NAMALWA (cell line): ENCODE results near the gene ANKRD31.
"Not testable (repeated sequence)": the region's sequence is repeated elsewhere in the genome, so short reads cannot be mapped to it uniquely, and the experiment has no call there.

ENCODE experiments used
- DNase-seq: peaks from one replicate; pipeline ENCODE4 v3.0.0-alpha.2; 2015; ENCODE audit warnings: low spot score

ANKRD31 gene

DNA sequence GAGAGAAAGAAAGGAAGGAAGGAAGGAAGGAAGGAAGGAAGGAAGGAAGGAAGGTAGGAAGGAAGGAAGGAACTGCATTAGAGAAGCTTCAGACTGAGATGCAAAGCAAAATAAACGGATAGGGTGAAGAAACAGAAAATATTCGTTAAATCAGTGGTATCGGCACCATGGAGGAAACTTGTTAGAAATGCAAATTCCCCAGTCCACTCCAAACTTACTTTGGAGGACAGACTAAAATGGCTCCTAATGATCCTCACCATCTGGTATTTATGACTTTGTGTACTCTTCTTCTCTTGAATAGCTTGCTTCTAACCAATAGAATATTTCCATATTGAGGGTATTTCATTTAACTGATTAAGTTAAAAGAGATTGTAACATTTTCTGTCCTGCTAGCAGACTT is 96.4 kb downstream of the ANKRD31 start:
- no peak for DNase-seq

DNA sequence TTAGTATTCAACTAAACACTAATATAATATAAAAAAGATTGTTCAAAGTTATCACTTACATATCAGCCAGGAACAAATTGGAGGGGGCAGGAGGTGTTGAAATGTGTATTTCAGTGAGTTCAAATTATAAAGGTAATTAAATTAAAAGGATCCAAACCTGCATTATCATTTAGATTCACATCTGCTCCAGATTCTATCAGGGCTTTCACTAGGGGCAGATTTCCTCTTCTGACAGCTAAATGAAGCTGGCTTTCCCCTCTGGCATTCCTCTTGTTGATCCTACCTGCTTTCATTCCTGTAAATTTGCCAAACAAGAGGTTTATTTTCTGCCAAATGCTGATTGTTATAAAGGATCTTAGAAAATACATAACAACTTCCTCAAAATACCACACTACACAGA is 98.0 kb downstream of the ANKRD31 start:
- DNase-seq, result no peak

GRCh38 chr5:75130818-75131349 is 105.8 kb downstream of the ANKRD31 start:
- no peak for DNase-seq

- no peak for DNase-seq
Measured at GRCh38 chr5:75116856-75117255, 119.8 kb downstream of the ANKRD31 start.

- DNase-seq, result not testable (repeated sequence)
Measured at GRCh38 chr5:75114311-75114710, 122.4 kb downstream of the ANKRD31 start.

- no peak for DNase-seq
Measured at GRCh38 chr5:75113354-75114113, 123.1 kb downstream of the ANKRD31 start.

GRCh38 chr5:75108931-75109596 is 127.6 kb downstream of the ANKRD31 start:
- no peak for DNase-seq

GRCh38 chr5:75108515-75108914 is 128.2 kb downstream of the ANKRD31 start:
- no peak for DNase-seq

GRCh38 chr5:75095956-75096355 is 140.7 kb downstream of the ANKRD31 start:
- DNase-seq, result not testable (repeated sequence)

DNA sequence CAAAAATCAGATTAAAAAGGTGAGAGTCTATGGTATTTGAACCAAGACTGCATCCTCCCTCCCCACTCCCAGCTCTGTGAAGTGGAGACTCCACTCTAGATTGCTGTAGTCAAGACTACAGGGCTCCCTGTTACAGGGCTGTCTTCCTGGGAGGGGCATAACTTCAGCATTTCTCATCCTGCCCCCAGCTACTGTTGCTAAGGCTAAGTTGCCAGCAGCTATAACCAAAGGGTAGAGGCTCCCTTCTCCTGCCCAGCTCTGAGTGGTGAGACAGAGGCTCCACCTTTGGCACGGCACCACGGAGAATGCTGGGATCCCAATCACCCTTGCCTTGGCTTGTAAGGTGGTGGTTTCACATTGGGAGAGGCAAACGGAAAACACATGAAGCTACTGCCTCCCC is 145.1 kb downstream of the ANKRD31 start:
- DNase-seq, result no peak

DNA sequence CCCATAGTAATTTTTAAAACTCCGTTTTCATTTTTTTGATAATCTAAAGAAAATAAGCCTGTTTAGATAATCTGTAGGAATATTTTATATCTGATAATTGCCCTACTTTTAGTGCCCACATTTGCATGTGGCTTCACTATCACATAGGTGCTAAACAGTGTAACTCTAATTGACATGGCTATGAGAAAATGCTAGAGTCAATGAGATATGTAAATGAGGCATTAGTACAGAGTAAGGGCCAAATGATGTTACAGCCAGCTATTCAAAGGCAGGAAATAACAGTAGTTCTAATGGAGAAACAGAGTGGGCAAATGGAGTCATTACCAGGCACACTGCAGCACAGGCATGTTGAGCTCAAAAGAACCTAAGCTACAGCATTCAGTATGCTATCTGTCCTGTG is 147.0 kb downstream of the ANKRD31 start:
- no peak for DNase-seq

DNA sequence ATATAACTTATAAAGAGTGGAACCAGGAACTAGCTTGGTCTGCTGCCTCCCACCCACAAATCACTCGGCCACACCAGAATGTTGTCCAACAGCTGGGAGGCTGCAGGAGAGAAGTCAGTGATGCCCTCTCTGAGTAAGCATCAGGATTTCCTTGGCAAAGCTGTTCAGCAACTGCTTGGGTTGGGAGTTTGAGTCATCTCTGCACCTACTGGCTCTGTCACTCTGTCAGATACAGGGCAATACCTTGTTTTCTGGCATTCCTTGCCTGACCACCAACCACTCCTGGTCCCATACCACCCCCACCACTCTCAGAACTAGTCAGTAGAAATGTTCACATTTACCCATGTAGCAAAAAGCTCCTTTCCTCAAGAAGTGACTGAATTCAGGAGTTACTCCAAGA is 147.5 kb downstream of the ANKRD31 start:
- DNase-seq, result no peak

DNA sequence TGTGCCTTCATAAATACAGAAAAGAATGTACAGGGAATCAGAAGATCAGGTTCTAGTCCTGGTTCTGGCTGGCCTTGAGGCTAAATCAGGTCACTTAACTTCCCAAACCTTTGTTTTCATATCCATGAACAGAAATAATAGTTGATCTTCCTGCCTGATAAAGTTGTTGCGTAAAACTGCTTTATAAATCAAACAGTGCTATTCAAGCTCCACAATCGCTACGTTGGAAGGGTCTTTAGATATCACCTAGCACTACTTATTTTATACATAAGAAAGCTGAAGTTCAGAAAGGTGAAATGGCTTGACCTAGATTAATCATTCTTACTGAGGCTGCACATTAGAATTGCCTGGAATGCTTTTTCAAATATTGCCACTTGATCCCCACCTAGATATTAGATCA is 148.0 kb downstream of the ANKRD31 start:
- no peak for DNase-seq

DNA sequence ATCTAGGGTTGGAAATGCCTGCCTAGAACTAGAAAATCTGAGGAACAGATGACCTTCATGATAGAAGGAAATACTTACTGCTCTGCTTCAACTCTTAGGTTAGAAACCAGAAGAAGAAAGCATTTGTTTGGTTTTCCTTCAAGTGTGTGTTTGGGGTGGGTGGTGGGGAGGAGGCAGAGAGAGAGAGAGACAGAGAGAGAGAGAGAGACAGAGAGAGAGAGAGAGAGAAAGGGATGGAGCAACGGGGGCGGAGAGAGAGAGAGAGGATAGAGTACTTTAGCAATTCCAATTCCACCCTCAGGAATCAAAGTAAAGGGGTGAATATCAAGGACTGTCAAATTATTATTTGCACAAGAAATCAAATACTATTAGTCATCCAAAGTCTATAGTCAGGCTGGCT is 155.2 kb downstream of the ANKRD31 start:
- DNase-seq, result no peak

DNA sequence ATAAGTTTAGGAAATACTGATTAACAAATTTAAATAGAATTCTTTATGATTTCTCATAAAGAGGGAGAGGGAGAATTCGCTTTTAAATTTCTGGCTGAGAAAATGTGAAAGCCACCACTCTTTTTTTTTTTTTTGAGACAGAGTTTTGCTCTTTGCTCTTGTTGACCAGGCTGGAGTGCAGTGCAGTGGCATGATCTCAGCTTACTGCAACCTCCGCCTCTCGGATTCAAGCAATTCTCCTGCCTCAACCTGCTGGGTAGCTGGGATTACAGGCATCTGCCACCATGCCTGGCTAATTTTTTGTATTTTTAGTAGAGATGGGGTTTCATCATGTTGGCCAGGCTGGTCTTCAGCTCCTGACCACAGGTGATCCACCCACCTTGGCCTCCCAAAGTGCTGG is 157.3 kb downstream of the ANKRD31 start:
- not testable (repeated sequence) for DNase-seq

- DNase-seq, result no peak
Measured at GRCh38 chr5:75078027-75078426, 158.7 kb downstream of the ANKRD31 start.

DNA sequence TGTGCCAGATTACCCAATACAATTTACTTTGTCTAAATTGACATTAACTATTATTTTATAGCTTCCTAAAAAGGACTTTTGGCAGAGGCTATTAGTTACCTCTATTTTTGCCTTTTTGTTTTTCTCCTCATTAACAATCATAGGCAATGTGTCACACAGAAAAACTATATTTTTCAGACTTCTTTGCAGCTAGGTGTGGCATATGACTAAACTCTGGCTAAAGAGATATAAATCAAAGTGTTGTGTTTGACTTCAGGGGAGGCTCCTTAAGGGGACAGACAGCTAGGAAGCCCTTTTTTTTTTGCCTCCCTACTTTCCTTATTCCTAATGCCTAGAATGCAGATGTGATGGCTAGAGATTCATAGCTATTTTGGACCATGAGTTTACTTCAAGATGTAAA is 164.6 kb downstream of the ANKRD31 start:
- no peak for DNase-seq

DNA sequence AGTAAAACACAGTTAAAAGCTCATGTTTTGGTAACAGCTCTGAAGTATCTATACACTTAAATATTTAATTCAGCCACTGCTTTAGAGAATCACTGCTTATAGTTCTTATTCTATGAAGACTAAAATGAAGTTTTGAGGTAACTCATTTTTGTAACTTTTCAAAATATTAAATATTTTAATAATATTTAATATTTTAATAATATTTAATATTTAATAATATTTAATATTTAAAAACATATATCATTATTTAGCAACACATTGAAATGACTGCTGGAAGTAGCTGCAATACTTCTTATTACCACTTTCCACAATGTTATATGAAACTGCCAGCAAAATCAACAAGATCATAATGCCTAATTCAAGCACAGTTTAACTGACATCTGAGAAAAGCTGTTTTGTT is 165.6 kb downstream of the ANKRD31 start:
- no peak for DNase-seq

GRCh38 chr5:75067434-75067833 is 169.2 kb downstream of the ANKRD31 start:
- no peak for DNase-seq

DNA sequence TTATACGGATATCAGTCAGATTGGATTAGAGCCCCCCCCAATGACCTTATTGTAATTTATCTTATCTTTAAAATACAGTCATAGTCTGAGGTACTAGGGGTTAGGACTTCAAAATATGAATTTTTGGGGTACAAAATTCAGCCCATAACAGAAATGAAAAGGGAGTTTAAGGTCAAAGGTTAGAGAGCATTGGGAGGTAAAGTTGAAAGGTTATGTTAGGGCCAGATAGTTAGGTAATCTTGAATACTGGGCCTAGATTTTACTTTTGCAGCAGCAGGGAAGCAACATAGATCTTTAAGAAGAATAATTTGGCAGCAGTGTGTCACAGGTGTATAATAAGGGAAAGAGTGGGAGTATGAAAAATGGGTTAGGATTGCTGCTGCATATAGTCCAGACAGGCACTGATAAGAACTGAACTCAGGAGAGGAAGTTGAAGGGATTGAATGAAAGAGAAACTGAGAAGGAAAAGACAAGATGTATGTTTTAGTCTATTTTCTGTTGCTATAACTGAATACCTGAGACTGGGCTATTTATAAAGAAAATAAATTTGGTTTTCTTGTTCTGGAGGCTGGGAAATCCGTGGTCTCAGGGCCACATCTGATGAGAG is 173.7 kb downstream of the ANKRD31 start:
- DNase-seq, result no peak

GRCh38 chr5:75059912-75060545 is 176.6 kb downstream of the ANKRD31 start:
- no peak for DNase-seq

DNA sequence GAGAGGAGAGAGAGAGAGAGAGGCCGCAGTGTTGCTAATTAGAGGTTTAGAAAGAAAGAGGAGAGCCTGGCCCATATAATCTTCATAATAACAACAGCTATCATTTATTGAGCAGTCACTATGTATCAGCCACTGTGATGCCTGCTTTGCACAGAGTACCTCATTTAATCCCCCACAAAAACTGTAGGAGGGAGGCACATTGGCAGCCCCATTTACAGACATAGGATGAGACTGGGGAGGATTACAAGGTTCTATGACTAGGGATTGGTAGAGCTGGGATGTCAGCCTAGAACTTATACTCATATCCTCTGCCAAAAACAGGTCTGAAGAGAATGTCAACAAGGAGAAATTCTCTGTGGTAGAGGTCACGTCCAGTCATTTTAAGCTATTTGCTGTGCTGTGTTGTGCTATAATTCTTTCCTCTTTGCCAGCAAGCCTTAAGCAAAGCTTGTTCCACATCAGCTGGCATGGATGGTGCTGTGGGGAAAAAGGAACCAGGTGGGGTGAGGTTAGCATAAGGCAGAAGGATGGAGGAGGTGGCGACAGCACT is 177.6 kb downstream of the ANKRD31 start:
- DNase-seq, result no peak
